Middle frontal gyrus (tissue), 1 donor: ENCODE results near the gene MFF.
"Not testable (repeated sequence)": the region's sequence is repeated elsewhere in the genome, so short reads cannot be mapped to it uniquely, and the experiment has no call there.

ENCODE experiments used
- DNase-seq: peaks from one replicate; pipeline ENCODE4 v3.0.0-alpha.2; 2015; ENCODE audit warnings: low spot score; ENCODE audit errors: extremely low spot score

Gene MFF

GRCh38 chr2:227376656-227377396 lies 51.8 kb downstream of the MFF start:
- no peak for DNase-seq

- DNase-seq: no peak
Observed at GRCh38 chr2:227377467-227378351, 52.7 kb downstream of the MFF start.

GRCh38 chr2:227378371-227378782 lies 53.3 kb downstream of the MFF start:
- no peak for DNase-seq

- no peak for DNase-seq
Observed at GRCh38 chr2:227379095-227379494, 54.0 kb downstream of the MFF start, which contains the start of gene TM4SF20. TSS of gene TM4SF20 (minus strand) at chr2:227379306. CDS start at chr2:227379268, 38 bp downstream.

- DNase-seq: not testable (repeated sequence)
Observed at GRCh38 chr2:227382241-227382835, 57.3 kb downstream of the MFF start.

GRCh38 chr2:227383686-227384085 lies 58.6 kb downstream of the MFF start:
- DNase-seq: no peak

GRCh38 chr2:227386630-227387029 lies 61.6 kb downstream of the MFF start:
- DNase-seq: no peak

- not testable (repeated sequence) for DNase-seq
Observed at GRCh38 chr2:227387583-227387982, 62.5 kb downstream of the MFF start, which contains the start of gene SCYGR1. TSS of gene SCYGR1 (minus strand) at chr2:227387949. CDS start at chr2:227387949, 0 bp downstream.

GRCh38 chr2:227388537-227389011 lies 63.5 kb downstream of the MFF start:
- DNase-seq: no peak

- DNase-seq: no peak
Observed at GRCh38 chr2:227389231-227389630, 64.2 kb downstream of the MFF start.

- DNase-seq: no peak
Observed at GRCh38 chr2:227389661-227390060, 64.6 kb downstream of the MFF start.

GRCh38 chr2:227390468-227391256 lies 65.6 kb downstream of the MFF start:
- no peak for DNase-seq

- no peak for DNase-seq
Observed at GRCh38 chr2:227394401-227394800, 69.3 kb downstream of the MFF start.

GRCh38 chr2:227395556-227395955 lies 70.5 kb downstream of the MFF start:
- DNase-seq: no peak

- no peak for DNase-seq
Observed at GRCh38 chr2:227397562-227397961, 72.5 kb downstream of the MFF start.

- no peak for DNase-seq
Observed at GRCh38 chr2:227398684-227399670, 73.9 kb downstream of the MFF start.

GRCh38 chr2:227401550-227401949 lies 76.5 kb downstream of the MFF start:
- DNase-seq: no peak

GRCh38 chr2:227402321-227402720 lies 77.3 kb downstream of the MFF start:
- DNase-seq: no peak

GRCh38 chr2:227402959-227403358 lies 77.9 kb downstream of the MFF start:
- no peak for DNase-seq
